ENCODE data around the gene NR1I2. TPM values are rescaled to one million over a fixed set of nuclear protein-coding genes. Genes with fewer than 3 reads are reported as not detected.

The NR1I2 gene
- total RNA-seq, 4 donors from 2014 or later: 0.39 to 0.87 TPM; not detected in 2

GRCh38 chr3:119783883-119784282 lies 2.0 kb downstream of the NR1I2 start:
- H3K27ac ChIP-seq: no peak overlapping the region
- no peaks in the 10 kb centered on the region for H3K4me1 ChIP-seq
- no peak for DNase-seq (ENCODE audit: low spot score in 2 of 2)
- WGBS, 2 donors: 64 to 74% methylated on average over 7 of the region's 7 CpGs
- no peak overlapping the region for H3K4me3 ChIP-seq
- no peaks in the 10 kb centered on the region for H3K9me3 ChIP-seq
- no peaks in the 10 kb centered on the region for H3K36me3 ChIP-seq
- no peaks in the 10 kb centered on the region for H3K27me3 ChIP-seq
- TF ChIP-seq EP300 (IDR thresholded peaks at IDR 0.05) (peak in 1 of 2 donors; percentile 28), CTCF (IDR thresholded peaks at IDR 0.05) (no peak)

GRCh38 chr3:119786409-119786808 lies 4.5 kb downstream of the NR1I2 start:
- WGBS, 2 donors: 65 to 71% methylated on average over 2 of the region's 2 CpGs
- Histone ChIP-seq H3K27me3 (no peaks in the 10 kb centered on the region), H3K9me3 (no peaks in the 10 kb centered on the region), H3K4me3 (no peak overlapping the region), H3K36me3 (no peaks in the 10 kb centered on the region), H3K4me1 (no peaks in the 10 kb centered on the region), H3K27ac (no peak overlapping the region)
- no peak for DNase-seq (ENCODE audit: low spot score in 2 of 2)
- TF ChIP-seq POLR2A (IDR thresholded peaks at IDR 0.05): no peak
- no peak for TF ChIP-seq EP300 (IDR thresholded peaks at IDR 0.05)
- TF ChIP-seq CTCF (IDR thresholded peaks at IDR 0.05): no peak

- DNase-seq (ENCODE audit: low spot score in 2 of 2): no peak
- Histone ChIP-seq H3K36me3 (no peaks in the 10 kb centered on the region), H3K27ac (no peak overlapping the region), H3K4me1 (no peaks in the 10 kb centered on the region), H3K4me3 (no peak overlapping the region), H3K27me3 (no peaks in the 10 kb centered on the region), H3K9me3 (no peaks in the 10 kb centered on the region)
- no peak for TF ChIP-seq POLR2A (IDR thresholded peaks at IDR 0.05)
- no peak for TF ChIP-seq EP300 (IDR thresholded peaks at IDR 0.05)
- no peak for TF ChIP-seq CTCF (IDR thresholded peaks at IDR 0.05)
- WGBS, 2 donors: 91 to 94% methylated on average over 3 of the region's 3 CpGs
Observed at GRCh38 chr3:119790369-119790768, 8.5 kb downstream of the NR1I2 start.

- Histone ChIP-seq H3K27me3 (no peaks in the 10 kb centered on the region), H3K36me3 (no peaks in the 10 kb centered on the region), H3K4me1 (no peaks in the 10 kb centered on the region), H3K9me3 (no peaks in the 10 kb centered on the region), H3K27ac (no peak overlapping the region), H3K4me3 (no peak overlapping the region)
- no peak for TF ChIP-seq POLR2A (IDR thresholded peaks at IDR 0.05)
- no peak for TF ChIP-seq EP300 (IDR thresholded peaks at IDR 0.05)
- no peak for TF ChIP-seq CTCF (IDR thresholded peaks at IDR 0.05)
- 86 to 100% methylated on average over 4 to 6 of the region's 8 CpGs for WGBS, 2 donors
- DNase-seq (ENCODE audit: low spot score in 2 of 2): no peak
Observed at GRCh38 chr3:119792270-119792669, 10.4 kb downstream of the NR1I2 start.

- no peak for TF ChIP-seq POLR2A (IDR thresholded peaks at IDR 0.05)
- no peak for TF ChIP-seq EP300 (IDR thresholded peaks at IDR 0.05)
- TF ChIP-seq CTCF (IDR thresholded peaks at IDR 0.05): no peak
- Histone ChIP-seq H3K36me3 (no peaks in the 10 kb centered on the region), H3K4me3 (no peak overlapping the region), H3K9me3 (no peaks in the 10 kb centered on the region), H3K27ac (no peak overlapping the region), H3K4me1 (no peaks in the 10 kb centered on the region), H3K27me3 (no peaks in the 10 kb centered on the region)
- 91 to 96% methylated on average over 2 of the region's 2 CpGs for WGBS, 2 donors
- no peak for DNase-seq (ENCODE audit: low spot score in 2 of 2)
Observed at GRCh38 chr3:119794401-119794800, 12.5 kb downstream of the NR1I2 start.

Data from tibial nerve (tissue), 4 donors.